ENCODE data around the gene BRAF. TPM values are rescaled to one million over a fixed set of nuclear protein-coding genes. Genes with fewer than 3 reads are reported as not detected.
"Not testable (repeated sequence)": the region's sequence is repeated elsewhere in the genome, so short reads cannot be mapped to it uniquely, and the experiment has no call there.

The BRAF gene
- total RNA-seq, 1 donor: 26.7 TPM

GRCh38 chr7:140669862-140670261 is 254.9 kb downstream of the BRAF start:
- DNase-seq (ENCODE audit: low read depth in 2 of 3, low spot score in 2 of 3): not testable (repeated sequence)

GRCh38 chr7:140669352-140669751 is 255.4 kb downstream of the BRAF start:
- DNase-seq (ENCODE audit: low read depth in 2 of 3, low spot score in 2 of 3): no peak

Small RNAs within 50 kb of the gene (small RNA-seq; reads per million reads assigned to genes)
- gene AC006006.1 (not detected), gene RNU6-85P (not detected)

Other genes starting within 250 kb of the BRAF start
- gene NDUFB2, start 228.2 kb downstream of the BRAF start, total RNA-seq: 62.5 TPM
- gene MRPS33, start 90.0 kb upstream of the BRAF start, total RNA-seq: 9.4 TPM
- under 0.01 TPM for gene TMEM178B, start 149.1 kb upstream of the BRAF start, total RNA-seq